HG03432 (cell line): ENCODE results near the gene C3orf70.

Experiments used
- ATAC-seq: cut with Tn5 transposase; IDR thresholded peaks from one replicate; pipeline ENCODE4 v1.9.1; 2021; ENCODE audit warnings: mild to moderate bottlenecking, moderate library complexity; ENCODE audit not compliant: unreplicated experiment

Gene C3orf70

GRCh38 chr3:185089343-185089742, 63.5 kb downstream of the C3orf70 start:
- ATAC-seq, result no peak

GRCh38 chr3:185087419-185087818, 65.4 kb downstream of the C3orf70 start:
- no peak for ATAC-seq

GRCh38 chr3:185084901-185085300, 68.0 kb downstream of the C3orf70 start:
- no peak for ATAC-seq

- ATAC-seq, result no peak
These were observed 68.5 kb downstream of the C3orf70 start for GRCh38 chr3:185084402-185084801.

DNA sequence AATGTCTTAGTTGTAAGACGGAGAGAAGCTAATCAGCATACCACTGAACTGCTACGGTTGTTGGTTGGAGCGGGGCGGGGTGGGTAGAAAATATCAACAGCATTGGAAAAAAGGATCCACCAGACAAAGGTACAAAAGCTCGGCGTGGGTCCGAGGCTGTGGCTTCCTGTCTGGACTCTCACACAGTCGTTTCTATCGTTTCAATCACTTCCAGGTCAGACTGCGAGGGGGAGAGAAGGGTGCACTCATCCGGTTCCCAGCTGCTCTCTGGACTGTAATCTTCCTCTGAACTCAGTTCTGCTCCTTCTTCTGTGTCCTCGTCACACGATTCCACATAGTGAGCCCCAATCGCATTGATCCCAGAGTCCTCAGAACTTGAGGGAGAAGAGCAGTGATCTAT, 70.0 kb downstream of the C3orf70 start:
- no peak for ATAC-seq

GRCh38 chr3:185082149-185082548, 70.7 kb downstream of the C3orf70 start:
- no peak for ATAC-seq

- ATAC-seq, result no peak
These were observed 71.3 kb downstream of the C3orf70 start for GRCh38 chr3:185081521-185081920.

GRCh38 chr3:185079625-185080024, 73.2 kb downstream of the C3orf70 start:
- ATAC-seq, result no peak

DNA sequence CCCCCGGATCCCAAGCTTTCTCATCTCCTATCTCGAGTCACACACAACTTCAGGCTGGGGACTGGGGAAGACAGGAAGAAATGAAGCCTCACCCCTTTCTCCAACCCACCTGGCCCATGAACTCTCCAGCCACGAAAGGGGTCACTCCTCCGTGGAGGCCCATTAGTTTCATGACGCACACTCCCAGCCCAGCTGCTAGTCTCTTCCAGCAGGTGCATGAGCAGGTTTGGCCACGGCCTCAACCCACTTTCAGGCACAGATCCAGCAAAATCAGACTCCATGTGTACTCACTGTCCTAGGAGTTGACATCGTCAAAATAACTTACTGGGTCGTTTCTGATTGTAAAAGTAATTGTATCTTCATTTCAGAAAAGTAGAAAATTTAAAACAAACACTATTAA, 76.6 kb downstream of the C3orf70 start:
- no peak for ATAC-seq

GRCh38 chr3:185075547-185075946, 77.3 kb downstream of the C3orf70 start:
- ATAC-seq, result no peak

DNA sequence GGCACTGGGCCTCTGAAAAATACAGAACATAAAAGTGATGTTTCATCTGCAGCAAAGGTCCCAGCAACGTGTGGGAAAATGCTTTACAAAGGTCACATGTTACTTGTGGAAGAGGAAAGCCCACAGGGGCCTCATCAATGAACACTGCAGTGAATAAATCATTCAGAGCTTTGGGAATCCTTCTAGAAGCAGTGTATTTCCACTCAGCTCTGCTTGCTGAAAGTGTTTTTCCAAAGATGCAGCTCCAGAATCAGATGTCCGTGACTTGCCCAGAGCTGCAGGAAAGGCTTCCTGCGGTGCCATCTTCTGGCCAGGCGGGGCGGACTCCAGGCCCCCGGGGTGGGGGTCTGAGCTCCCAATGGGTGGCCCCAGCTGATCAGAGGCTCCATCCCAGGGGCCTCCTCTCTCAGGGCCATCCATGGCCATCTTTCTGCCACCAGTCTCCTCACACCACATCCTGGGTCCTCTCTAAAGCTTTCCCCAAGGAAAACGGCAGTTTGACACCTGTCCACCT, 81.5 kb downstream of the C3orf70 start:
- ATAC-seq, result no peak

DNA sequence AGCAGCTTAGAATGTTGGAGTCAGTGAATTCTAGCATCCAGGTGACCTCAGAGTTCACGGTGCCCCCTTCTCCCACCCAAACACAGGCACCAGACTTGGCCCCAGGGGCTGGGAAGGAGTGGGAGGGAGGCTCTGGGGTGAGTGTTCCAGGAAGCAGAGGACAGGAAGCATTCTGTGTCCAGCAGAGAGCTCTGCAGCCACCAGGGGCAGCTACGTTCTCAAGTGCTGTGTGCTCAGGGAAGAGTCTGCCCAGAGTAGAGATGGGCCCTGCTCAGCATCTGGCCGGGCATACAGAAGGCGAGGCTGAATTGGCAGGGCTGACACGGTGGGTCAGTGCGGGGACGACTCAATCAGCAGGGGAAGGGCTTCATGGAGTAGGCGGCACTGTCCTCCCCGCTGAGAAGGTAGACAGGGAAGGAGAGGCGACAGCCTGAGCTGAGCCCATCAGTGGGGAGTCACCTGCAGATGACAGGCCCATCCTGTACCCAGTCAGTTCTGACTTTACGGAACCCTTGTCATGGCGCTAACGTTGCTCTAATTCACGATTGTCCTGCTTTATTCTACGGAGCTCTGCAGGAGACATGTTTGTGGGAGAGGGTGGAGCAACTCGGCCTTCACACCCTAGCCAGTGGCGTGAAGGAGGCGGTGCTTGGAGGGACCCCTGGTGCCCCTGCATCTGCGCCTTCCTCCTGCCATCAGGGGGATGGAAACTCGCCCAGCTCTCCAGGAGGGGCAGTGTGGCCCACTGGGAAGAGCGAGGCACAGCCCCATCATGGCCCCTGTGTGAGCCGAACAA, 82.2 kb downstream of the C3orf70 start:
- no peak for ATAC-seq

- no peak for ATAC-seq
These were observed 83.5 kb downstream of the C3orf70 start for GRCh38 chr3:185069037-185070030.

DNA sequence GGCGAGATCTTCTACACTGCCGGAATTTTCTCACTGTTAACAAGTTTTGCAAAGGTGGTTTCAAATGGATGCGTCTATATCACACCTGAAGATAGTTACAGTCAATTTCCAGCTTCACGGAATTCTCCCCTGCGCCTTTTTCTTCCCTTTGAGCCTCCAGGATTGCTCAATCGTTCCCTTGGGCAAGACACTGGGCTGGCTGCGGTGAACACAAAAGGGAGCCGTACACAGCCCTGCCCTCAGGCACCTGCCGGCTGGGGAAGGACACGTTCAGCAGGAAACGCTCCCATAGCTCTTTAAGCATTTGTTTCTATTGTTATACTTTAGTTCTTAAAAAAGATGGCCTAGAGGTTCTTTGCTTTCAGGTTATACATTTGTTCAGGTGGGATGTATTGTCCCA, 85.7 kb downstream of the C3orf70 start:
- no peak for ATAC-seq

DNA sequence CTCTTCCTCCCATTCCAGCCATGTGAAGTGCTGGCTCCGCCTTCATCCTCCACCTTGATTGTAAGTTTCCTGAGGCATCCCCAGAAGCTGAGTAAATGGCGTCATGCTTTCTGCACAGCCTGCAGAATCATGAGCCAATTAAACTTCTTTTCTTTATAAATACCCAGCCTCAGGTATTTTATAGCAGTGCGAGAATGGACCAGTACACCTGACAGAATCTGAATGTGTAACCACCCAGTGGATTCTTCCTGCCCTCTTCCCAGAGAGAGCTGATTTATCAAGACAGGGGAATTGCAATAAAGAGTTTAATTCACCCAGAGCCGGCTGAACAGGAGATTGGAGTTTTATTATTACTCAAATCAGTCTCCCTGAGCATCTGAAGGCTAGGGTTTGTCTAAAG, 86.6 kb downstream of the C3orf70 start:
- no peak for ATAC-seq

GRCh38 chr3:185065059-185065458, 87.8 kb downstream of the C3orf70 start:
- no peak for ATAC-seq

- ATAC-seq, result no peak
These were observed 89.4 kb downstream of the C3orf70 start for GRCh38 chr3:185063431-185063830.

- no peak for ATAC-seq
These were observed 90.7 kb downstream of the C3orf70 start for GRCh38 chr3:185062191-185062590.

DNA sequence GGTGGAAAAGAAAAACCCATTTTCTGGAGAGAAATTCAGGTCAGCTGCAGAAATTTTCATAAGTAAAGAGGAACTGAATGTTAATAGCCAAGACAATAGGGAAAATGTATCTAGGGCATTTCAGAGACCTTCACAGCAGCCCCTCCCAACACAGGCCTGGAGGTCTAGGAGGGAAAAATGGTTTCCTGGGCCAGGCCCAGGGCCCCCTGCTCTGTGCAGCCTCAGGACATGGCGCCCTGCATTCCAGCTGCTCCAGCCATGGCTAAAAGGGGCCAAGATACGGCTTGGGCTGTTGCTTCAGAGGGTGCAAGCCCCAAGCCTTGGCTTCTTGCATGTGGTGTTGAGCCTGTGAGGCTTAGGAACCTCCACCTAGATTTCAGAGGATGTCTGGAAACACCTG, 92.2 kb downstream of the C3orf70 start:
- no peak for ATAC-seq

DNA sequence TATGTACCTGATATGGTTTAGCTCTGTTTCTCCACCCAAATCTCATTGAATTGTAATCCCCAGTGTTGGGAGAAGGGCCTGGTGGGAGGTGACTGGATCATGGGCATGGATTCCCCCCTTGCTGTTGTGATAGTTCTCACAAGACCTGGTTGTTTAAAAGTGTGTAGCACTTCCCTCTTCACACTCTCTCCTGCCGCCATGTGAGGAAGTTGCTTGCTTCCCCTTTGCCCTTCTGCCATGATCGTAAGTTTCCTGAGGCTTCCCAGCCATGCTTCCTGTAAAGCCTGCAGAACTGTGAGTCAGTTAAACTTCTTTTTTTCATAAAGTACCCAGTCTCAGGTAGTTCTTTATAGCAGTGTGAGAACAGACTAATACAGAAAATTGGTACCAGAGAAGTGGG, 93.1 kb downstream of the C3orf70 start:
- ATAC-seq, result no peak

GRCh38 chr3:185058796-185059195, 94.1 kb downstream of the C3orf70 start:
- no peak for ATAC-seq

DNA sequence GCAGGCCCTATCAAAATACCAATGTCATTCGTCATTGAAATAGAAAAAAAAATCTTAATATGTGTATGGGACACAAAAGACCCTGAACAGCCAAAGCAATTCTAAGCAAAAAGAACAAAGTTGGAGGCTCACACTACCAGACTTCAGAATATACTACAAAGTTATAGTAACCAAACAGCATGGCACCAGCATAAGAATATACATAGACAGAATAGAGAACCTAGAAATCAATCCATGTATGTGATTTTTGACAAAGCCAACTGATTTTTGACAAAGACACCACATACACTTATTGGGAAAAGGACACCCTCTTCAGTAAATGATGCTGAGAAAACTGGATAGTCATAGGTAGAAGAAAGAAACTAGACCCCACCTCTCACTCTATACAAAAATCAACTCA, 95.0 kb downstream of the C3orf70 start:
- no peak for ATAC-seq
